Smooth muscle cell (in vitro differentiated cells): ENCODE data around the gene SCUBE1. TPM values are rescaled to one million over a fixed set of nuclear protein-coding genes. Genes with fewer than 3 reads are reported as not detected.

ENCODE experiments used
- DNase-seq: peaks from one replicate; lab custom pipeline; 2025; ENCODE audit not compliant: unreplicated experiment; lab: John Stamatoyannopoulos, UW
- H2AFZ ChIP-seq: fragments of 200-600 bp; sonication (generic); 2 replicates; pipeline ENCODE4 v1.6.0; 2016; ENCODE audit warnings: antibody characterized with exemption, low read depth, mild to moderate bottlenecking
- H3F3A ChIP-seq: fragments of 200-600 bp; sonication (generic); 2 replicates; pipeline ENCODE4 v1.6.0; 2017; ENCODE audit warnings: antibody characterized with exemption, low read depth
- H3K27ac ChIP-seq: fragments of 200-600 bp; sonication (generic); 2 replicates; pipeline ENCODE4 v1.5.1; 2016; ENCODE audit warnings: low read depth, mild to moderate bottlenecking
- H3K27me3 ChIP-seq: fragments of 200-600 bp; sonication (generic); 2 replicates; pipeline ENCODE4 v1.6.1; 2016; ENCODE audit warnings: low read depth, mild to moderate bottlenecking
- H3K36me3 ChIP-seq: fragments of 200-600 bp; sonication (generic); 2 replicates; pipeline ENCODE4 v1.5.1; 2016; ENCODE audit warnings: low read depth
- H3K4me1 ChIP-seq: fragments of 200-600 bp; sonication (generic); 2 replicates; pipeline ENCODE4 v1.5.1; 2016; ENCODE audit warnings: low read depth
- H3K4me2 ChIP-seq: fragments of 200-600 bp; sonication (generic); 2 replicates; pipeline ENCODE4 v1.6.0; 2016; ENCODE audit warnings: mild to moderate bottlenecking
- H3K4me3 ChIP-seq: fragments of 200-600 bp; sonication (generic); 2 replicates; pipeline ENCODE4 v1.5.1; 2016; ENCODE audit warnings: mild to moderate bottlenecking
- H3K79me2 ChIP-seq: fragments of 200-600 bp; sonication (generic); 2 replicates; pipeline ENCODE4 v1.6.0; 2016; ENCODE audit warnings: low read depth, mild to moderate bottlenecking
- H3K9ac ChIP-seq: fragments of 200-600 bp; sonication (generic); 2 replicates; pipeline ENCODE4 v1.6.0; 2016; ENCODE audit warnings: low read depth
- H3K9me3 ChIP-seq: fragments of 200-600 bp; sonication (generic); replicated peaks from 2 replicates; pipeline ENCODE4 v1.5.1; 2016; ENCODE audit warnings: low read depth
- H4K20me1 ChIP-seq: fragments of 200-600 bp; sonication (generic); 2 replicates; pipeline ENCODE4 v1.6.0; 2016; ENCODE audit warnings: low read depth
- CTCF ChIP-seq: fragments of 200-600 bp; sonication (generic); IDR thresholded peaks from 2 replicates; pipeline ENCODE4 v1.5.1; 2017; ENCODE audit warnings: borderline replicate concordance, mild to moderate bottlenecking, antibody characterized with exemption; ENCODE audit not compliant: insufficient read depth, poor library complexity, severe bottlenecking
- WGBS: methylation state at CpG from one replicate; pipeline ENCODE4 v1.1.7; 2016; ENCODE audit warnings: low lambda C conversion rate; 5-methylcytosine and 5-hydroxymethylcytosine counted together
- polyA plus RNA-seq: library from polyadenylated mRNA; unstranded; fragments of >200 nt; fragmentation: Nextera tagmentation; extraction: Ambion mirVana; gene quantifications from 2 replicates; pipeline ENCODE4 v1.2.1, GENCODE V29; 2016
- total RNA-seq: library from RNA; depleted of rRNA; stranded (reverse); fragments of >200 nt; gene quantifications from 2 replicates; pipeline ENCODE4 v1.2.3, GENCODE V29; 2014

SCUBE1 gene
- total and polyA plus RNA-seq, 2 experiments from 2014 or later, result 13.4 to 16.3 TPM

- no peaks in the 10 kb centered on the region for H3K79me2 ChIP-seq
- 96% methylated on average over 8 of the region's 8 CpGs for WGBS
- no peak for DNase-seq
These were observed 182.6 kb downstream of the SCUBE1 start for GRCh38 chr22:43160497-43161126.

GRCh38 chr22:43159484-43160178 is 183.5 kb downstream of the SCUBE1 start:
- H4K20me1 ChIP-seq, result peaks cover 63% of the 10 kb centered on the region

More at GRCh38 chr22:43160497-43161126, 182.6 kb downstream of the SCUBE1 start:
- no peaks in the 10 kb centered on the region for H3K36me3 ChIP-seq
- H3K4me1 ChIP-seq, result no peaks in the 10 kb centered on the region
- peaks cover 53% of the 10 kb centered on the region for H4K20me1 ChIP-seq
- H3K9ac ChIP-seq, result no peak overlapping the region
- TF ChIP-seq CTCF, result no peak
- H3K27me3 ChIP-seq, result no peaks in the 10 kb centered on the region
- H3K4me2 ChIP-seq, result no peak overlapping the region
- no peak overlapping the region for H3K4me3 ChIP-seq
- H3F3A ChIP-seq, result no peaks in the 10 kb centered on the region
- no peak overlapping the region for H3K27ac ChIP-seq
- H3K9me3 ChIP-seq, result no peaks in the 10 kb centered on the region
- H2AFZ ChIP-seq, result no peak overlapping the region

GRCh38 chr22:43158778-43159483 is 184.2 kb downstream of the SCUBE1 start:
- DNase-seq, result no peak
- Histone ChIP-seq H3K79me2 (peaks cover 9% of the 10 kb centered on the region), H3K9ac (no peak overlapping the region), H4K20me1 (peaks cover 70% of the 10 kb centered on the region), H3K4me2 (no peak overlapping the region), H3K4me1 (no peaks in the 10 kb centered on the region), H3K27ac (no peak overlapping the region), H3K27me3 (no peaks in the 10 kb centered on the region), H3K36me3 (no peaks in the 10 kb centered on the region), H2AFZ (no peak overlapping the region), H3F3A (no peaks in the 10 kb centered on the region), H3K9me3 (no peaks in the 10 kb centered on the region), H3K4me3 (no peak overlapping the region)
- WGBS, result 96% methylated on average over 24 of the region's 24 CpGs
- TF ChIP-seq CTCF, result no peak

More at GRCh38 chr22:43159484-43160178, 183.5 kb downstream of the SCUBE1 start:
- Histone ChIP-seq H3K4me1 (no peaks in the 10 kb centered on the region), H3K9me3 (no peaks in the 10 kb centered on the region), H3K27ac (no peak overlapping the region), H2AFZ (no peak overlapping the region), H3K79me2 (peaks cover 2% of the 10 kb centered on the region), H3K4me2 (no peak overlapping the region), H3K36me3 (no peaks in the 10 kb centered on the region), H3F3A (no peaks in the 10 kb centered on the region), H3K4me3 (no peak overlapping the region), H3K27me3 (no peaks in the 10 kb centered on the region), H3K9ac (no peak overlapping the region)
- 91% methylated on average over 17 of the region's 18 CpGs for WGBS
- DNase-seq, result no peak
- no peak for TF ChIP-seq CTCF
